Testis (tissue), 2 donors: Measurements from ENCODE around the gene MOCOS.

Experiments used
- POLR2A ChIP-seq: fragments of 450-650 bp; IDR thresholded peaks from one replicate; pipeline ENCODE4 v1.6.1; 2017; ENCODE audit warnings: antibody characterized with exemption, mild to moderate bottlenecking, moderate library complexity
- TF ChIP-seq, protein P1 (sequence below), 3 experiments: fragments of 450-650 bp in 2 of 3; fragments of 200-600 bp in 1 of 3; sonication (generic) in 1 of 3; IDR thresholded peaks; one replicate each; pipeline ENCODE4 v1.5.1; 2016 to 2019; ENCODE audit warnings: antibody characterized with exemption in 3 of 3, mild to moderate bottlenecking in 2 of 3, moderate library complexity in 1 of 3

GRCh38 chr18:36300211-36300610, 112.9 kb downstream of the MOCOS start:
- TF ChIP-seq, protein P1, sequence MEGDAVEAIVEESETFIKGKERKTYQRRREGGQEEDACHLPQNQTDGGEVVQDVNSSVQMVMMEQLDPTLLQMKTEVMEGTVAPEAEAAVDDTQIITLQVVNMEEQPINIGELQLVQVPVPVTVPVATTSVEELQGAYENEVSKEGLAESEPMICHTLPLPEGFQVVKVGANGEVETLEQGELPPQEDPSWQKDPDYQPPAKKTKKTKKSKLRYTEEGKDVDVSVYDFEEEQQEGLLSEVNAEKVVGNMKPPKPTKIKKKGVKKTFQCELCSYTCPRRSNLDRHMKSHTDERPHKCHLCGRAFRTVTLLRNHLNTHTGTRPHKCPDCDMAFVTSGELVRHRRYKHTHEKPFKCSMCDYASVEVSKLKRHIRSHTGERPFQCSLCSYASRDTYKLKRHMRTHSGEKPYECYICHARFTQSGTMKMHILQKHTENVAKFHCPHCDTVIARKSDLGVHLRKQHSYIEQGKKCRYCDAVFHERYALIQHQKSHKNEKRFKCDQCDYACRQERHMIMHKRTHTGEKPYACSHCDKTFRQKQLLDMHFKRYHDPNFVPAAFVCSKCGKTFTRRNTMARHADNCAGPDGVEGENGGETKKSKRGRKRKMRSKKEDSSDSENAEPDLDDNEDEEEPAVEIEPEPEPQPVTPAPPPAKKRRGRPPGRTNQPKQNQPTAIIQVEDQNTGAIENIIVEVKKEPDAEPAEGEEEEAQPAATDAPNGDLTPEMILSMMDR (IDR thresholded peaks at IDR 0.05): no peak
- no peak for TF ChIP-seq POLR2A
